ENCODE measurements around the gene ARSI.

Gene ARSI

GRCh38 chr5:150299571-150300327 lies 3.0 kb downstream of the ARSI start:
- Histone ChIP-seq H3K27ac (ENCODE audit: extremely low read depth, low read depth, low read length) (no peak overlapping the region), H3K4me3 (ENCODE audit: low read depth, low read length) (no peak overlapping the region), H3K36me3 (ENCODE audit: control insufficient read depth in 2 of 2, insufficient read depth in 1 of 2, low read length in 2 of 2) (no peaks in the 10 kb centered on the region), H3K4me1 (ENCODE audit: control insufficient read depth, insufficient read depth, low read length) (peaks cover 3% of the 10 kb centered on the region; the same call in 1 of the 2 replicates), H3K9me3 (ENCODE audit: control insufficient read depth, insufficient read depth, low read depth, low read length) (no peaks in the 10 kb centered on the region)
- POLR2A ChIA-PET, result no interaction called here
- CTCF ChIA-PET, result interaction anchor here (2.2 kb wide), 2 partner anchors 12 to 52 kb away, joined by 5 to 9 read pairs; no protein-coding TSS in a partner anchor
- TF ChIP-seq, protein P1, sequence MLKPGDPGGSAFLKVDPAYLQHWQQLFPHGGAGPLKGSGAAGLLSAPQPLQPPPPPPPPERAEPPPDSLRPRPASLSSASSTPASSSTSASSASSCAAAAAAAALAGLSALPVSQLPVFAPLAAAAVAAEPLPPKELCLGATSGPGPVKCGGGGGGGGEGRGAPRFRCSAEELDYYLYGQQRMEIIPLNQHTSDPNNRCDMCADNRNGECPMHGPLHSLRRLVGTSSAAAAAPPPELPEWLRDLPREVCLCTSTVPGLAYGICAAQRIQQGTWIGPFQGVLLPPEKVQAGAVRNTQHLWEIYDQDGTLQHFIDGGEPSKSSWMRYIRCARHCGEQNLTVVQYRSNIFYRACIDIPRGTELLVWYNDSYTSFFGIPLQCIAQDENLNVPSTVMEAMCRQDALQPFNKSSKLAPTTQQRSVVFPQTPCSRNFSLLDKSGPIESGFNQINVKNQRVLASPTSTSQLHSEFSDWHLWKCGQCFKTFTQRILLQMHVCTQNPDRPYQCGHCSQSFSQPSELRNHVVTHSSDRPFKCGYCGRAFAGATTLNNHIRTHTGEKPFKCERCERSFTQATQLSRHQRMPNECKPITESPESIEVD (tag by site-specific recombination; IDR thresholded peaks at IDR 0.05), result no peak
- TF ChIP-seq ZNF664 (tag by site-specific recombination; IDR thresholded peaks at IDR 0.05), result peak; percentile 85

DNA sequence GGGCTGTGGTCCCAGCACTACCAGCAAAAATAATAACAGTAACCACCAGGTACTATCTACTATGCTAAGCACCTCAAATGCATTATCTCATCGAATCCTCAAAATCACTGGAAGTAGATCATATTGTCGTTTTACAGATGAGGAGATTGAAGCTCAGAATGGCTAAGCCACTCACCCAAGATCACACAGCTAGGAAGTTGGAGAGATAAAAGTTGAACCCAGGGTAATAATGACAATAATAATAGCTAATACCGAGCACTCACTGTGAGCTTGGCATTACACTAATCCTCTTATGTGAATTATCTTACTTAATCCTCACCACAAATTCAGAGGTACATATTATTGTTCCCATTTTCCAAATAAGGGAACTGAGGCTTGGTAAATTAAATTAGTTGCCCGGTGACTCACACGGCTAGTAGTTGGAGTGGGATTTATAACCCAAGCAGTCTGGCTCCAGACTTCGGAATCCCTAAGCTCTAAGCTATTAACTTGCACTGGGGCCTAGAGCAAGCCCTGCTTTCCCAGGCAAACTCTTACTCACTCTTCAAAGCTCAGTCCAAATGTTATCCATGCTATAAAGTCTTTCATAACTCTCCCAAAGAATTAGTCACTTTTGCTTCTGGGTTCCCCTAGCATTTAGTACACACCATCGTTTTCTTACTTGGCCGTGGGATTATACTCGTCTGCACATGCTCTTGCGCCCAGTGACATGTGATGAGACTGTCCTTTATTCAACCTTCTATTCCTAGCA lies 3.8 kb downstream of the ARSI start:
- H3K27ac ChIP-seq (ENCODE audit: extremely low read depth, low read depth, low read length), result 0 out of 2 replicates have a peak overlapping the region, but pooled peaks have one; percentile 20
- H3K4me1 ChIP-seq (ENCODE audit: control insufficient read depth, insufficient read depth, low read length), result peaks cover 3% of the 10 kb centered on the region; the same call in 1 of the 2 replicates
- no peak overlapping the region for H3K4me3 ChIP-seq (ENCODE audit: low read depth, low read length)
- no peaks in the 10 kb centered on the region for H3K9me3 ChIP-seq (ENCODE audit: control insufficient read depth, insufficient read depth, low read depth, low read length)
- ChIA-PET CTCF (interaction anchor here (0.7 to 2.2 kb wide), 3 partner anchors 11 to 52 kb away, joined by 3 to 9 read pairs (median 5); no protein-coding TSS in a partner anchor), POLR2A (interaction anchor here (0.5 kb wide), 1 partner anchor 11 kb away, joined by 3 read pairs; no protein-coding TSS in a partner anchor)
- H3K36me3 ChIP-seq (ENCODE audit: control insufficient read depth in 2 of 2, insufficient read depth in 1 of 2, low read length in 2 of 2), result no peaks in the 10 kb centered on the region
- no peak for TF ChIP-seq HOXA7 (CRISPR knock-in tag; IDR thresholded peaks at IDR 0.05; ENCODE audit: borderline replicate concordance)
- 0 out of 2 replicates have a peak, but pooled peaks have one; percentile 76 for TF ChIP-seq ZNF768 (tag by site-specific recombination; IDR thresholded peaks at IDR 0.05)
- TF ChIP-seq ZXDB (tag by site-specific recombination; IDR thresholded peaks at IDR 0.05), result no peak
- no peak for TF ChIP-seq ZNF175 (tag by site-specific recombination; IDR thresholded peaks at IDR 0.05)
- TF ChIP-seq ZNF174 (tag by site-specific recombination; IDR thresholded peaks at IDR 0.05), result no peak
- no peak for TF ChIP-seq PBX3 (CRISPR knock-in tag; IDR thresholded peaks at IDR 0.05)
- 0 out of 2 replicates have a peak, but pooled peaks have one; percentile 17 for TF ChIP-seq ZNF184 (tag by site-specific recombination; IDR thresholded peaks at IDR 0.05)
- TF ChIP-seq CTCF (tag by site-specific recombination; IDR thresholded peaks at IDR 0.05), result no peak
- TF ChIP-seq ZNF664 (tag by site-specific recombination; IDR thresholded peaks at IDR 0.05), result peak; percentile 85
- TF ChIP-seq ZNF639 (tag by site-specific recombination; IDR thresholded peaks at IDR 0.05), result no peak
- TF ChIP-seq PRDM1 (tag by site-specific recombination; IDR thresholded peaks at IDR 0.05), result peak; percentile 63

All from HEK293 (cell line).